ENCODE results near the gene FLRT2. TPM values are rescaled to one million over a fixed set of nuclear protein-coding genes. Genes with fewer than 3 reads are reported as not detected.

FLRT2 gene
- total and polyA plus RNA-seq, 3 donors from 2014 or later = 20.1 to 134 (median 34.4) TPM

DNA sequence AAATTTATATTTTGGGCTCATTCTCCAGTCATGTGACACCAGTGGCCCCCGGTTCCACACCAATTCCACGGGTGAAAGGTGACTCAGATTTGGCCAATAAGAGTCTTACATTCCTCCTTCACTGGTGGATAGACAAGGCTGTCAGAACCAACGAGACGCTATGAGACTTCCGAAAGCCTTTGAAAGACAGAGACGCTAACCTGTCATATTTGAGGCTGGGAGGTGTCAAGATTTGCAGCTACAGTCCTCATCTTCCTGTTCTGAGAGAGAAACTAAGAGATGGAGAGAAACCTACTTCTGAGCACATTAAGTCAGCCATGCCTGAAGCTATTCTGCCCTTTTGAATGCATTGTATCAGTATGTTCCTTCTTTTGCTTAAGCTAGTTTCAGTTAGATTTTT is 171.2 kb downstream of the FLRT2 start:
- Histone ChIP-seq H3K27me3 (no peaks in the 10 kb centered on the region), H3K9me3 (no peaks in the 10 kb centered on the region), H3K4me3 (no peak overlapping the region), H3K36me3 (ENCODE audit: low read depth, missing control alignments) (no peaks in the 10 kb centered on the region), H3K4me1 (no peaks in the 10 kb centered on the region), H3K27ac (no peak overlapping the region)
- intact Hi-C loops (cut with DNase I; ENCODE audit: low total_unique reads) = no loop called here
- no peak for DNase-seq
- WGBS, 2 donors = 55 to 74% methylated on average over 6 of the region's 6 CpGs
- no peak for TF ChIP-seq POLR2A (IDR thresholded peaks at IDR 0.05)
- TF ChIP-seq, protein P1, sequence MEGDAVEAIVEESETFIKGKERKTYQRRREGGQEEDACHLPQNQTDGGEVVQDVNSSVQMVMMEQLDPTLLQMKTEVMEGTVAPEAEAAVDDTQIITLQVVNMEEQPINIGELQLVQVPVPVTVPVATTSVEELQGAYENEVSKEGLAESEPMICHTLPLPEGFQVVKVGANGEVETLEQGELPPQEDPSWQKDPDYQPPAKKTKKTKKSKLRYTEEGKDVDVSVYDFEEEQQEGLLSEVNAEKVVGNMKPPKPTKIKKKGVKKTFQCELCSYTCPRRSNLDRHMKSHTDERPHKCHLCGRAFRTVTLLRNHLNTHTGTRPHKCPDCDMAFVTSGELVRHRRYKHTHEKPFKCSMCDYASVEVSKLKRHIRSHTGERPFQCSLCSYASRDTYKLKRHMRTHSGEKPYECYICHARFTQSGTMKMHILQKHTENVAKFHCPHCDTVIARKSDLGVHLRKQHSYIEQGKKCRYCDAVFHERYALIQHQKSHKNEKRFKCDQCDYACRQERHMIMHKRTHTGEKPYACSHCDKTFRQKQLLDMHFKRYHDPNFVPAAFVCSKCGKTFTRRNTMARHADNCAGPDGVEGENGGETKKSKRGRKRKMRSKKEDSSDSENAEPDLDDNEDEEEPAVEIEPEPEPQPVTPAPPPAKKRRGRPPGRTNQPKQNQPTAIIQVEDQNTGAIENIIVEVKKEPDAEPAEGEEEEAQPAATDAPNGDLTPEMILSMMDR (IDR thresholded peaks at IDR 0.05) = no peak

DNA sequence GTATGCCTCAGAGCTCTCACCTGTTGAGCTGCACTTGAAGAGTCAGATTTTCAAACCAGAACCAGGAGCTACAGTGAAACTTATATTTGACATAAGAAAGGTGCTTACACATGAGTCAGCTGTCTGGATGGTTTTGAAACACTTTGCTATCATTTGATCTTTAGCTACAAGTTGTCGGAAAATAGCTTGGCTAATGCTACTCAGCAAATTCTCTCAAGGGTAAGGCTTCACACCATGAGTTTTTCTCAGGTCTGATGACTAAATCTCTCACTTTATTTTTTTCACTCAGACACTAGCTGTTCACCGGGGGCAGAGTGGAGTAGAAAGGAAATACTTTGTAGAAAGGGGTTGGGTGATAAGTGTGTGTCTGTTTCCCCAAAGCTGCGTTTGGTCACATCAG is 171.8 kb downstream of the FLRT2 start:
- no peaks in the 10 kb centered on the region for H3K27me3 ChIP-seq
- no peaks in the 10 kb centered on the region for H3K9me3 ChIP-seq
- TF ChIP-seq, protein P1 (IDR thresholded peaks at IDR 0.05) = no peak
- no peak for TF ChIP-seq POLR2A (IDR thresholded peaks at IDR 0.05)
- no peak overlapping the region for H3K27ac ChIP-seq
- WGBS, 2 donors = 34 to 40% methylated on average over 3 of the region's 3 CpGs
- no peaks in the 10 kb centered on the region for H3K36me3 ChIP-seq (ENCODE audit: low read depth, missing control alignments)
- intact Hi-C loops (cut with DNase I; ENCODE audit: low total_unique reads) = no loop called here
- H3K4me1 ChIP-seq = no peaks in the 10 kb centered on the region
- DNase-seq = no peak
- no peak overlapping the region for H3K4me3 ChIP-seq

DNA sequence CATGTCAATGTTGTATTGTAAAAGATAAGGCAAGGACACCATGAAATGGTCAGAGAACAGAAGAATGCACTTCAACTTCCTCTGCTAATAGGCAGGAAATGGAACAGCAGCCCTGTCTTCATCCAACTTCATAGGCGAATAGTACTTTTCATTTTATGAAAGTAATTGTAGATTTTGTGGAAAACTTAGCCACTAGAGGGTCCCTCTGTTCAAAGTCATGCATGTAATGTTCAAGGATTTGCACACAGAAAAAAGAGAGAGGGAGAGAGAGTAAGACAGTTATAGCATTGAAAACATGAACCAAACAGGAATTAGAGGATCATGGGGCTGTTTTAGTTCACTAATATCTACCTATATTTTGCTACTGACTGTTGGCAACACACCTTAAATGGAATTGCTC is 172.2 kb downstream of the FLRT2 start:
- WGBS, 2 donors = 45 to 46% methylated on average over 1 of the region's 1 CpG
- intact Hi-C loops (cut with DNase I; ENCODE audit: low total_unique reads) = no loop called here
- TF ChIP-seq, protein P1 (IDR thresholded peaks at IDR 0.05) = no peak
- TF ChIP-seq POLR2A (IDR thresholded peaks at IDR 0.05) = no peak
- Histone ChIP-seq H3K4me1 (no peaks in the 10 kb centered on the region), H3K36me3 (ENCODE audit: low read depth, missing control alignments) (no peaks in the 10 kb centered on the region), H3K4me3 (no peak overlapping the region), H3K27me3 (no peaks in the 10 kb centered on the region), H3K27ac (no peak overlapping the region), H3K9me3 (no peaks in the 10 kb centered on the region)
- DNase-seq = no peak

DNA sequence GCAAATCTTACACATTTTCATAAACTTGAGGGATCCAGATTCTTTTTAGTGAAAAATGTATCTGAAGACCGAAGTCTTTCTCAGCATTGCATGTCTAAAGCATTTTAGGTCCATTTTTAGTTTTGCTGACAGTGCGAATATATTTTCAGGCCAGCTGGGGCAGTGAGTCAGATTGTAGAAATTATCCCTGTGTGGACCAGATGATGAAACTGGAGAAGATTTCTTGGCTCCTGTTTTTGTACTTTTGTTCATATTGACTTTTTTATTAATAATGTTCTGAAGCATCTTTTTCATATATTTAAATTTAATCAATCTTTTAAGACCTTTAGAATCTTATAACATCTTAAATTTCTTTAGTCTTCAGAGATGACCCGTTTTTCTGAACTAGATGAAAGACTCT is 173.1 kb downstream of the FLRT2 start:
- TF ChIP-seq, protein P1 (IDR thresholded peaks at IDR 0.05) = no peak
- TF ChIP-seq POLR2A (IDR thresholded peaks at IDR 0.05) = no peak
- no peaks in the 10 kb centered on the region for H3K9me3 ChIP-seq
- H3K27ac ChIP-seq = no peak overlapping the region
- H3K4me3 ChIP-seq = no peak overlapping the region
- no peaks in the 10 kb centered on the region for H3K36me3 ChIP-seq (ENCODE audit: low read depth, missing control alignments)
- no peaks in the 10 kb centered on the region for H3K4me1 ChIP-seq
- no peak for DNase-seq
- intact Hi-C loops (cut with DNase I; ENCODE audit: low total_unique reads) = no loop called here
- WGBS, 2 donors = 69 to 73% methylated on average over 3 of the region's 3 CpGs
- no peaks in the 10 kb centered on the region for H3K27me3 ChIP-seq
